Measurements from ENCODE around the gene GTF3A. TPM values are rescaled to one million over a fixed set of nuclear protein-coding genes. Genes with fewer than 3 reads are reported as not detected.

The GTF3A gene
- total and polyA plus RNA-seq, 2 donors from 2014 or later: 64.8 to 126 TPM

DNA sequence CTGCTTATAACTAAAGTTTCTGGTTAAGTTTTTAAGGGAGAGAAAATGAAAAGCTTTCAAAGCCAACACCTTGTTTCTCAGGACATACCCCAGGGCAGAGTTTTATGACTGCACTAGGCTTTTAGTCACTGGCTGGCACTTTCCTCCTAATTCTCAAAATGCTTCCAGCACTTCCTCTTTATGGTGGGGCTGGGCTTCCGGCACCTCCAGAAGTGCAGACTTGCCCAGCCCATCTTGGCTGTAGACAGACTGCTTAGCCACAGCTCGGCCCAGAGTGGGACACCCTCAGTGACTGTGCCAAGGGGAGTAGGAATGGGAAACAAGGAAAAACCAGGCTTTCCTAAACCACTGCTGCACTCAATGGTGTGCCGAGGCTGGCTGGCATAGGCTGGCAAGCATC, 23.2 kb upstream of the GTF3A start:
- intact Hi-C loops (cut with DNase I): no loop called here
- Histone ChIP-seq H3K9me3 (ENCODE audit: control insufficient read depth in 2 of 3, insufficient read depth in 1 of 3, low read length in 3 of 3) (peaks cover 0 to 5% (median 3%) of the 10 kb centered on the region in 3 donors), H3K4me3 (ENCODE audit: low read length in 3 of 3) (no peak overlapping the region), H3K27ac (ENCODE audit: low read depth in 2 of 2, low read length in 2 of 2) (no peak overlapping the region), H3K27me3 (ENCODE audit: control insufficient read depth, insufficient read depth, low read length) (no peaks in the 10 kb centered on the region), H3K36me3 (ENCODE audit: control insufficient read depth in 2 of 3, insufficient read depth in 3 of 3, low read length in 3 of 3) (no peaks in the 10 kb centered on the region), H3K4me1 (ENCODE audit: control insufficient read depth in 2 of 3, insufficient read depth in 2 of 3, low read depth in 1 of 3, low read length in 3 of 3) (peaks cover 6 to 28% (median 17%) of the 10 kb centered on the region in 3 donors), H3K9ac (ENCODE audit: low read length in 3 of 3) (no peak overlapping the region)
- FAIRE-seq: no peak
- no peak for DNase-seq
- no peak for TF ChIP-seq CTCF (IDR thresholded peaks at IDR 0.05; ENCODE audit: borderline replicate concordance, extremely low read depth, insufficient read depth)

- no peak for FAIRE-seq
- H3K4me3 ChIP-seq (ENCODE audit: low read length in 3 of 3): peak overlapping the region in 1 of 3 donors; percentile 27
- intact Hi-C loops (cut with DNase I): no loop called here
- TF ChIP-seq CTCF (IDR thresholded peaks at IDR 0.05; ENCODE audit: borderline replicate concordance, extremely low read depth, insufficient read depth): no peak
- H3K9me3 ChIP-seq (ENCODE audit: control insufficient read depth in 2 of 3, insufficient read depth in 1 of 3, low read length in 3 of 3): no peaks in the 10 kb centered on the region
- peaks cover 6 to 31% (median 17%) of the 10 kb centered on the region in 3 donors for H3K4me1 ChIP-seq (ENCODE audit: control insufficient read depth in 2 of 3, insufficient read depth in 2 of 3, low read depth in 1 of 3, low read length in 3 of 3)
- H3K27ac ChIP-seq (ENCODE audit: low read depth in 2 of 2, low read length in 2 of 2): peak overlapping the region; percentile 71 to 89
- H3K36me3 ChIP-seq (ENCODE audit: control insufficient read depth in 2 of 3, insufficient read depth in 3 of 3, low read length in 3 of 3): no peaks in the 10 kb centered on the region
- DNase-seq: peak in 2 of 5 donors; percentile 35 to 55
- H3K27me3 ChIP-seq (ENCODE audit: control insufficient read depth, insufficient read depth, low read length): no peaks in the 10 kb centered on the region
- H3K9ac ChIP-seq (ENCODE audit: low read length in 3 of 3): no peak overlapping the region
Measured at GRCh38 chr13:27403203-27403678, 21.2 kb upstream of the GTF3A start.

DNA sequence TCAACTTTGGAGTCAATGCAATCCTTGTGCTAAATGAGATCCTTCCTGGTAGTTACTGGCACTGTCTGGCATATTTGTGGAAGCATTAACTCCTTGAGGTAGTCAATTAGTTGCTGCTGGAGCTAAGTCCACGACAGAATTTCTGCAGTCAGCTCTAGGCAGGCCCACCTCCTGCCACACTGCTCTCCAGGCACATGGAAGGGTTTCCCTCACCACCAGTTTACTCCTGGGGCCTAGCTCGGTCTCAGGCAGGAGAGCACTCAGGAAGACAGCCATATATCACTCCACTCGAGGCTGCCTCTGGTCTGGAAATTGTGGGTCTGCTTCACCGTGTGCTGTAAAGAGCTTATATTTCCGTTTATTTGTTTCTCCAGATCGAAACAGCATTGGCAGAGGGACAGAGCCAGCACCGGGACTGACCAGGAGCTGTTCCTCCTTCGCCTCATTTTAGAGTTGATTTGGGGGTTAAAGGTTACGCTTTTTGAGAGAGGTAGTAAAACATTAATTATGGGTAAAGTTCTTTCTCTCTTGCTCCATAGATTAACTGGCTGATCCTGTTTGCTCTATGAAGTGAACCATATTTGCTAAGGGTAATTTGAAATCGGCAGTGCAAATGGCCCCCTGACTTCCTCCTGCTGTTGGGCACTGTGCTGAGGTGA, 20.6 kb upstream of the GTF3A start:
- peak overlapping the region; percentile 71 to 89 for H3K27ac ChIP-seq (ENCODE audit: low read depth in 2 of 2, low read length in 2 of 2)
- no peak for FAIRE-seq
- peak overlapping the region in 2 of 3 donors; percentile 19 to 27 for H3K4me3 ChIP-seq (ENCODE audit: low read length in 3 of 3)

More for the DNA sequence above, 20.6 kb upstream of the GTF3A start:
- no peaks in the 10 kb centered on the region for H3K27me3 ChIP-seq (ENCODE audit: control insufficient read depth, insufficient read depth, low read length)
- no peak for TF ChIP-seq CTCF (IDR thresholded peaks at IDR 0.05; ENCODE audit: borderline replicate concordance, extremely low read depth, insufficient read depth)
- H3K9me3 ChIP-seq (ENCODE audit: control insufficient read depth in 2 of 3, insufficient read depth in 1 of 3, low read length in 3 of 3): no peaks in the 10 kb centered on the region
- intact Hi-C loops (cut with DNase I): no loop called here
- H3K9ac ChIP-seq (ENCODE audit: low read length in 3 of 3): no peak overlapping the region
- H3K4me1 ChIP-seq (ENCODE audit: control insufficient read depth in 2 of 3, insufficient read depth in 2 of 3, low read depth in 1 of 3, low read length in 3 of 3): peaks cover 6 to 31% (median 17%) of the 10 kb centered on the region in 3 donors
- peak in 1 of 5 donors; percentile 22 for DNase-seq
- H3K36me3 ChIP-seq (ENCODE audit: control insufficient read depth in 2 of 3, insufficient read depth in 3 of 3, low read length in 3 of 3): no peaks in the 10 kb centered on the region
